Germinal center (tissue), 1 donor: ENCODE measurements around the gene CIZ1.
"Not testable (repeated sequence)": the region's sequence is repeated elsewhere in the genome, so short reads cannot be mapped to it uniquely, and the experiment has no call there.

Experiments
- DNase-seq: peaks from one replicate; pipeline ENCODE4 v3.0.0; 2012; ENCODE audit warnings: mixed read lengths, low spot score

Gene CIZ1

GRCh38 chr9:128191406-128192046, at the start of gene CIZ1:
Gene CIZ1 (minus strand): TSS chr9:128191572. CDS start chr9:128190857, 715 bp downstream.
- peak; percentile 87 for DNase-seq

DNA sequence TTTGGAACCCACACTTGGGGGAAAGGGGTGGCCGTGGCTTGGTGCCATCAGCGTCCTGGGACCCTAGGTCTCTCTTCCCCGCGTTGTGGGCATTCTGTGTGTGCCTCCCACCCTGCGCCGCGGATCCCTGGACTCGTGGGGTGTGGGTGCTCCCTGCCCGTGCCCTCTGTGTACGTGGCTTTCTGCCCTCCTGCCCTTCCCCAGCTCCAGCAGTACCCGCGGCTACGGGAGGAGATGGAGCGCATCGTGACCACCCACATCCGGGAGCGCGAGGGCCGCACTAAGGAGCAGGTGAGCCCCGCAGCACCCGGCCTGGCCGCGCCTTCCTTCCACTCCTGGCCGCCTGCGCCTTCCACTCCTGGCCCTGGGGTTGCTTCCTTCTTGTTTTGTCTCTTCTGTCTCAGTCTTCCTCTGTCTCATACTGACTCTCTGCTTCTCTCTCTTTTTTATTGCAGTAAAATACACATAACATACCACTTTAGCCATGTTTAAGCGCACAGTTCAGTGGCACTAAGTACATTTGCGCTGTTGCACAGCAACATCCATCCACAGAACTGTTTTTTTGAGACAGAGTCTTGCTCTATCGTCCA, 42.5 kb upstream of the CIZ1 start:
- DNase-seq: no peak

DNA sequence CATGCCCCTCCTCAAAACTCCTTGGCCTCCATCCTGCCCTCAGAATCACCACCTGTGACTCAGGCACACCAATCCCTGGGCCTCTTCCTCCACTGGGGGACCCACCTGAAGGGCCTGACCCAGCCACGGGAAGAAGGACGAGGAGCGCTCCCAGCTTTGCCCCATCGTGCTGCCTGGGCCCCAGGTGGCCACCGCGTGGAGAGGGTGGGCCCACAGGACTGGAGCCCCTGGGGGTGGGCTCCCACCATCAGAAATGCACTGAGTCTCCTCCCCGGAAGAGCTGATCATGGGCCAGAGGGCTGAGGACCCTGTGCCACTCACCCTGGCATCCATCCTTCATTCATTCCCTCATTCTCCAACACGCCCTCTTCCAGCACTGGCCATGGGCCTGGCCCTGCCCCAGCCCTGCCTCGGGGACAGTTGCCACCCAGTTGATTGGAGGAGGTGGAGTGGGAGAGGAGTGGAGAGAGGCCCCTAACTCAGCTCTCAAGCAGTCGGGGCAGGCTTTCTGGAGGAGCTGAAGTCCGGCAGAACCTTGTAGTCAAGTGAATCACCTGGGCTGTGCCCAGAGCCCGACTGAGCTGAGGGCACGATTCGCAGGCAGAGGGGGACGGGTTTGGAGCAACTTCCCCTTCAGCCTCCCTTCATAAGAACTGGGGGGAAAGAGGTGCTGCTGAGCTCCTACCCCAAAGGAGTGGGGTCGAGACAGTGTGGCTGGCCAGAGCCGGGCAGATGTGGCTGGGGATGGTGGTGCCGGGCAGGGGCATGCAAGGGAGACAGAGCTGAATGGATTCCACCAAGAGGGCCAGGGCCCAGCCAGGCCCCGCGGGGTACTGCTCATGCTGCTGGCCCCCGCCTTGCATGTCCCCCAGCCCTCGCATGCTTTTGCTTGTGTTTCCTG, 41.4 kb upstream of the CIZ1 start:
- DNase-seq: no peak

GRCh38 chr9:128231638-128232527, 40.5 kb upstream of the CIZ1 start:
- DNase-seq: no peak

DNA sequence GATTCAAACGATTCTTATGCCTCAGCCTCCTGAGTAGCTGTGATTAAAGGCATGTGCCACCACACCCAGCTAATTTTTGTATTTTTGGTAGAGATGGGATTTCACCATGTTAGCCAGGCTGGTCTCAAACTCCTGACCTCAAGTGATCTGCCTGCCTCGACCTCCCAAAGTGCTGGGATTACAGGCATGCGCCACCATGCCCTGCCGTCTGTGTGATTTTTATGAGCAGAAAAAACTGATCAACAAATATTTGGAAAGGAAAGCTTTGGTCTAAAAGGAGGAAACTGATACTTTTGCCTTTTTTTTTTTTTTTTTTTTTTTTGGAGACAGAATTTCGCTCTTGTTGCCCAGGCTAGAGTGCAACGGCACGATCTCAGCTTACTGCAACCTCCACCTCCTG, 39.5 kb upstream of the CIZ1 start:
- DNase-seq: not testable (repeated sequence)

DNA sequence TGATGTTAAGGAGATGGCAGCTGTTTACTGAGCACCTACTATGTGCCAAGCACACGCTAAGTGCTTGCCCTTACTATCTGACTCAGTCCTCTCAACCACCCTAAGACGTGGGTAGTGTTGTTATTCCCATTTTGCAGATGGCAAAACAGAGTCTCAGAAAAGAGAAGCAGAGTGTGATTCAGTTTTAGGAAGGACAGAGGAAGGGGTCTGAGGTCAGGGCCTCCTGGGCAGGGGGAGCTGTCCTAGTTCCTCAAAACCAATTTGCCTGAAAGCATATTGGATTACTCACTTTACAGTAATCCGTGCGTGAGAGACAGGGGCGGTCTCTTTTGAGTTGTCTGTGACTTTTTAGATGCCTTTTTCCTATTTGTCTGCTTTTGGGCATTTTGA, 35.0 kb upstream of the CIZ1 start:
- no peak for DNase-seq

DNA sequence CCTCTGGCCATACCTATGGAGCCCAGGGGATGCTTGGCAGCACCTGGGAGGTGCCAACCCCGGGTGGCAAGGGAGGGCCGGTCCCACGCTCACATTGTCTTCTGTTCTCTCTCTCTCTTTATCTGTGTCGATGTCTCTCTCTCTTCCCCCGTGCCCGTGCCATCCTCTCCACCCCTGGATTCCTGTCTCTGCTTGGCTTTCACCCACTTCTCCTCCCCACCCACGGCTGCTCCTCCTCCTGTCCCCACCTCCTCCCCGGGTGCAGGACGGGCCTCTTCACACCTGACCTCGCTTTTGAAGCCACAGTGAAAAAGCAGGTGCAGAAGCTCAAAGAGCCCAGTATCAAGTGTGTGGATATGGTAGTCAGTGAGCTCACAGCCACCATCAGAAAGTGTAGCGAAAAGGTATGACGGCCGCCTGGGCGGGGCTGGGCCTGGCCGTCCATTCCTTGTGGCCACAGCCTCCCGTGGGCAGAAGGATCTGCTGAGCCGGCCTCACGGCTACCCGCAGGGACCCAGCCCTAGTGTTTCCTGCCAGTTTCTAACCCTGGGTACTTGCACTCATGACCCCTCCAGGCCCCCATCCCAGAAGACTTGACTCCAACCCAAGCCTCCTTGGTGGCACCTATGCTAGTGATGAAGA, 34.5 kb upstream of the CIZ1 start:
- no peak for DNase-seq

DNA sequence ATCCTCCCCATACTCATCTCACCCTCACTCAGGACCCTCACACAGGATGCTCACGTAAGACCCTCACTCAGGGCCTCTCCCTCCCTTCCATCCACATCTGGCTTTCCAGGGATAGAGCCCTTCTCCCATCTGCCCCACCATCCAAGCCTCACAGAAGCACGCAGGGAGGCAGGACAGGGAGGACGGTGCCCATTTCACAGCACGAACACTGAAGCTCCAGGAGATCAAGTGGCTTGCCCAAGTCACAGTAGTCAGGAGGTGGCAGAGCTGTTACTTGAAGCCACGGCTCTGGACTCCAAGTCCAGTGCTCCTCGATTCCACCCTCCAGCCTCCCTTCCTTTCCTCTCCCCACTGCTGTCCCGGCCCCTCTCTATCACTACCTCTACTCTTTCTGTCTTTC, 33.5 kb upstream of the CIZ1 start:
- no peak for DNase-seq

GRCh38 chr9:128222880-128223670, 31.7 kb upstream of the CIZ1 start:
- no peak for DNase-seq

- no peak for DNase-seq
These were observed 30.7 kb upstream of the CIZ1 start for GRCh38 chr9:128222026-128222425.

DNA sequence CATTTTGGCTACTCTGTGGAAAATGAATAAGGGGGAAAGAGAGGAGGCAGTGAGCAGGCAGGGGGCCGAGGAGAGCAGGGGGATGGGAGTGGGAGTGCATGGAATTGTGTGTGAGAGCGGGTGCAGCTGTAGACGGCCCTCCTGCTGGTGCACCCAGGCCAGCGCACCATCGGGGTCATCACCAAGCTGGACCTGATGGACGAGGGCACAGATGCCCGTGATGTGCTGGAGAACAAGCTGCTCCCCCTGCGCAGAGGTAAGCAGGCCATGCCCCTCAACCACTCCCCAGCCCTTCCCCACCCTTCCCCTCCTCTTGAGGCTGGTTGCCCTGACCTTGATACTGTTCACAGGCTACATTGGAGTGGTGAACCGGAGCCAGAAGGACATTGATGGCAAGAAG, 28.5 kb upstream of the CIZ1 start:
- no peak for DNase-seq

DNA sequence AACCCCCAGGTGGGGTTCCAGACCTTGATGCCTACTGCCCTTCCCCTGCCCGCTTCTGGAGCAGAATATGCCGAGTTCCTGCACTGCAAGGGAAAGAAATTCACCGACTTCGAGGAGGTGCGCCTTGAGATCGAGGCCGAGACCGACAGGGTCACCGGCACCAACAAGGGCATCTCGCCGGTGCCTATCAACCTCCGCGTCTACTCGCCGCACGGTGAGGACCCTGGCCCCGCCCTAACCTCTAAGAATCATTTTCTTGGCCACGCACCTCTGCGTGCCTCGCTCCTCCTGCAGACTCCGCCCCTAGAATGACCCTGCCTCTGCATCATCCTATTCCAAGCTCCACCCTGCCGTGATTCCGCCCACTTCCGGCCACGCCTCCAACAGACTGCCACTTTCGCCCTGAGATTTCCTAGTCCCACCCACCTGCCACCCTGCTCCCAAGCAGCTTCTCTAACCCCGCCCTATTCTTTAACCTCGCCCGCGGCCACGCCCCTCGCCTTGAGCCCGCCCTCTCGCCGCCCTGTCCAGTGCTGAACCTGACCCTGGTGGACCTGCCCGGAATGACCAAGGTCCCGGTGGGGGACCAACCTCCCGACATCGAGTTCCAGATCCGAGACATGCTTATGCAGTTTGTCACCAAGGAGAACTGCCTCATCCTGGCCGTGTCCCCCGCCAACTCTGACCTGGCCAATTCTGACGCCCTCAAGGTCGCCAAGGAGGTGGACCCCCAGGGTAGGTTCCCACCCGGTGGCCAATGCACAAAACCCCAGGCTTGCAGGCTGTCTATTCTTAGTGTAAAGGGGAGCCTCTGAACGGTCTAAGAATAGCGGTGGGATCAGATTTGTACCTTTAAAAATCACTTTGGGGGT, 27.4 kb upstream of the CIZ1 start:
- peak; percentile 98 for DNase-seq

GRCh38 chr9:128218172-128218517, 26.8 kb upstream of the CIZ1 start:
- DNase-seq: no peak

DNA sequence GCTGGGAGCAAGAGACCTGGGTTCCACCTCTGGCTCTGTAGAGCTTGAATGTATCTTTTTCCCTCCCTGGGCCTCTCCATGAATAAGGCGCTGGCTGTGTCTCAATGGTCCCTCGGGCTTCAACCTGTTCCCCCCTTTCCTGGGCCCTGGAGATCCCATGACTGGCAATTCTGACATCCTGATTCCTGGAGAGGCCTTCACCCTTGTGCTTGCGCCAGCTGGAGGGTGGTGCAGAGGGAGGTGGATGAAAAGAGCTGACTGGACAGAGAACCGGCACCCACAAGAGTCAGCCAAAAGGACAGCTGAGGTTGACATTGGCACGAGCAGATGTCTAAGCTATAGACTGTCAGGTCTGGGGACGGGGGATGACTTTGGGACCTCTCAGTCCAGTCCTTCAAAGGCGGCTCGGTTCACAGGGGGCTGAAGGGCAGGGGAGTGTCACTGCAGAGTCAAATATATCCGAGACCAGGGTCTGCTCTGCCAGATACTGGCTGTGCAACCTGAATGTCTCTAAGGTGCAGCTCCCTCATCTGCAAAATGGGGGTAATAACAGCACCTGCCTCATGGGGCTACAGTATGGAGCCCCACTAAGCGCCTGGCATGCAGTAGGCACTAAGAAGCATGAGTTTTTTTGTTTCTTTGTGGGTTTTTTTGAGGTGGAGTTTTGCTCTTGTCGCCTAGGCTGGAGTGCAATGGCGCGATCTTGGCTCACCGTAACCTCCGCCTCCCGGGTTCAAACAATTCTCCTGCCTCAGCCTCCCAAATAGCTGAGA, 25.6 kb upstream of the CIZ1 start:
- DNase-seq: no peak

DNA sequence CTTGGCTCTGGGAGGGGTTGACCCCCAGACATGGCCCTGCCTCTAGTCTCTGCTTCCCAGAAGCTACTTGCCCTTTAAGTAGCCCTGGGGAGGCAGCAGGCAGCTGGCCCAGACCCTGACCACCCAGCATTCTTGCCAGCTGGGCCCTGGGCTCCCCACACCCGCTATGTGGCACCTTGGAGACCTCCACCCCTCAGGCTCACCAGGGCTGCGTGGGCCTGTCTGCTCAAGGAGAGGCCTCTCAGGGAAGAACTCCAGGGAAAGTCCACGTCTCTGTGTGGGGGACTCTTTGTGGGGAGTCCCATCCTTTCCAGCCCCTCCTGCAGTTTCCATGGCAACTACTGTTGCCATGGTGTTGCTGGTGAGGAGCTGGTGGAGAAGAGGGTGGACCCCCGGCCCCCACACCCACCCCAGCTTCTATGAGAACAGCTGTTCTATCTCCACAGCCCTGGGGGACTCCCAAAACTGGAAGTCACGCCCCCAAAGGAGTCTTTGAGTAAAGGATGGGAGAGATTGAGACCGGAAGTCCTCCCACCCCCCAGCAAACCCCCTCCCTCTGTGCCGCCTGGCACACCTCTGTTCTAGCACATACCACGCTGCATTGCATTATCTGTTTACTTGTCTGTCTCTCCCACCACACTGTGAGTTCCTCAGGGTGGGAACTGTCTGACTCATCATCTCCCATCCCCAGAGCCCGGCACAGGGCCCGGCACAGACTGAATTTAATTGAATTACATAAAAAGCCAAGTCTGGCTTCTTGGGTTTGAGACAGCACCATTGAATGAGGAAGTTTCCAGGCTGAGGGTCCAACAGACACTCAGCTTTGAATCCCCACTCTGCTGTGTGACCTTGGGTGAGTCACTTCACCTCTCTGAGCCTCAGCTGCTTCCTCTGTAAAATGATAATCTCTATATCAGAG, 24.4 kb upstream of the CIZ1 start:
- DNase-seq: no peak

- no peak for DNase-seq
These were observed 23.5 kb upstream of the CIZ1 start for GRCh38 chr9:128214571-128215490.
